GM12874 (cell line): ENCODE results near the gene MAIP1.

Experiments
- TF ChIP-seq, protein P1 (sequence below): IDR thresholded peaks from 2 replicates; pipeline ENCODE4 v1.5.1; 2011; ENCODE audit warnings: low read depth, mild to moderate bottlenecking, control low read depth, low read length, moderate library complexity; ENCODE audit not compliant: insufficient read depth

The MAIP1 gene

DNA sequence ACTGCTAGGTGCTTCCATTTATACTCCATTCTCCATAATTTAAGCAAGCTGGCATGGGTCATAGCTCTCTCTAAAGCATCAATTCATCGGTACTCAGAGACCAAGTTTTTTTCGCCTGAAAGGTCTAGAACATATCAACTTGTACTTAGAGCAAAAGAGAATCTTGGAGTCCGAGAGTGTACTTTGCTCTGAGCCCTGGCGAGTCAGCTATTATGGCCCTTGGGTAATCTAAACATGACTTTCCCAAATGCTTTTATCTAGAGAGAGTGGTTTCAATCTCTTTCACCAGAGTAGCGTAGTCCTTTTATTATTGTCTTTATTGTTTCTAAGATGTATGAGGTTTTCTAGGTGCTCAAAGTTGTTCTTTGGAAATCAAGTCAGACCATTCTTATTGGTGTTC lies 34.4 kb downstream of the MAIP1 start:
- TF ChIP-seq, protein P1, sequence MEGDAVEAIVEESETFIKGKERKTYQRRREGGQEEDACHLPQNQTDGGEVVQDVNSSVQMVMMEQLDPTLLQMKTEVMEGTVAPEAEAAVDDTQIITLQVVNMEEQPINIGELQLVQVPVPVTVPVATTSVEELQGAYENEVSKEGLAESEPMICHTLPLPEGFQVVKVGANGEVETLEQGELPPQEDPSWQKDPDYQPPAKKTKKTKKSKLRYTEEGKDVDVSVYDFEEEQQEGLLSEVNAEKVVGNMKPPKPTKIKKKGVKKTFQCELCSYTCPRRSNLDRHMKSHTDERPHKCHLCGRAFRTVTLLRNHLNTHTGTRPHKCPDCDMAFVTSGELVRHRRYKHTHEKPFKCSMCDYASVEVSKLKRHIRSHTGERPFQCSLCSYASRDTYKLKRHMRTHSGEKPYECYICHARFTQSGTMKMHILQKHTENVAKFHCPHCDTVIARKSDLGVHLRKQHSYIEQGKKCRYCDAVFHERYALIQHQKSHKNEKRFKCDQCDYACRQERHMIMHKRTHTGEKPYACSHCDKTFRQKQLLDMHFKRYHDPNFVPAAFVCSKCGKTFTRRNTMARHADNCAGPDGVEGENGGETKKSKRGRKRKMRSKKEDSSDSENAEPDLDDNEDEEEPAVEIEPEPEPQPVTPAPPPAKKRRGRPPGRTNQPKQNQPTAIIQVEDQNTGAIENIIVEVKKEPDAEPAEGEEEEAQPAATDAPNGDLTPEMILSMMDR: no peak

DNA sequence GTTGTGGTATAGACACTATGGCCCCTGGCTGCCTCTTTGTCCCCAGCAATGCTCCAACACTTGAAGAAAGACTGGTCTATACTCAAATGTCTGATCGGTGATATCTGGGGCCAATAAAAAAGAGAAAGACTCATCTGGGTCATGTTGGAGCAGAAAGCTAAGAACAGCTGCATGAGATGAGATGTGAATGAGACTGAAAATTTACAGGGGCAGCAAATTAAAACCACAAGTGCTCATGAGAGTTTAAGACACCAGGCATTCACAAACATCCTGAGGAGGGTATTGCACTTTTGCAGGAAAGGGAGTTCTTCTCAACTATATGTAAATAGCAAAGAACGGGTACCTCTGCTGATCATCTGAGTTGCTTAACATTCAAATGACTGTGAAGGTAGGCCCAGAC lies 36.3 kb downstream of the MAIP1 start:
- TF ChIP-seq, protein P1: no peak

DNA sequence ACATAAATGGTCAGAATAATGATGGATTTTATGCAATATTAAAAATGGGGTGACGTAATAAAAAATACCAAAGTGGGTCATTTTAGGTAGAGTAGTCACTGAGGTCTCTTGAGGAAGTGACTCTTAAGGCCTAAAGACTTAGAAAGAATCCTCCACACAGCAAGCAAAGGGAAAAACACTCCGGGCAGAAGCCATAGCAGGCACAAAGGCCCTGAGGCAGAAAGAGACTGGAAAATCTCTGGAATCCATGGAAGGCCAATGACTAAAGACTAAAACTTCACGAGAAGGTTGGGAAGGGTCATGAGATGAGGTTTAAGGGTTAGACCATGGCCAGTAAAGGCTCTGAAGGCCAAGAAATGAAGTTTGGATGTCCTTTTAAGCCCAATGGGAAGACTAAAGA lies 36.9 kb downstream of the MAIP1 start:
- TF ChIP-seq, protein P1: no peak

DNA sequence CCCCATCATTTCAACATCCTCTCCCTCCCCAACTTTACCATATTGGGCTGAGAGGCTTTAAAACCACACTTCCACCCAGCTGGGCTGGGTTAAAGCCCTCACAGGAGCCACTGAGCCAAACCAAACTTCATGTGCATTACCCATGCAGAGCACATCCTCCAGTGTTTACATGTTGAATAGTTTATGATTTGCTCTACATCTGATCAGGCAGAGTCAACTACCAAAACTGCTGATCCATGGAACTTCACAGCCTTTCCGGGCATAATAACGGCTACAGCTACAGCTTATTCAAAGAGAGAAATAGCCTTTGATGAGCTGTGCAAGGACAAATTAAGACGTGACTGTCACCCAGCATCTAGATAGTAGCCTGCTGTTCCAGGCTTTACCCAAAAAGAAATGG lies 39.0 kb downstream of the MAIP1 start:
- TF ChIP-seq, protein P1: no peak

DNA sequence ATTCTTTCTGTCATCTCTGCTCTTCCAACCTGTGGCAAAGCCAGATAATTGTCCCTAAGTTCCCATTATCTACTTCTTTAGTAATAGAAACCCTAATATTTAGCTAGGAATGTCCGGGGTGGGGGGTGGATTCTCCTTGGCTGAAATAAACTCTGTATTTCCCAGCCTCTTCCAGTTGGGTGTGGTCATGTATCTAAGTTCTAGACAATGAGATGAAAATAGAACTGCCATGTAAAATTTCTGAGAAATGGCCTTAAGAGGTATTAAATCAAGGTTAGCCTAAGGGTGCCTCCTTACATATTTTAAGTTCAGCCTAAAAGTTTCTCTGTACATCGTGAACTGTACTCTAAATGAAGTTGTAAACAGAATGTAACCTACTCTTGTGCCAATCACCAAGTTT lies 39.5 kb downstream of the MAIP1 start:
- TF ChIP-seq, protein P1: no peak

DNA sequence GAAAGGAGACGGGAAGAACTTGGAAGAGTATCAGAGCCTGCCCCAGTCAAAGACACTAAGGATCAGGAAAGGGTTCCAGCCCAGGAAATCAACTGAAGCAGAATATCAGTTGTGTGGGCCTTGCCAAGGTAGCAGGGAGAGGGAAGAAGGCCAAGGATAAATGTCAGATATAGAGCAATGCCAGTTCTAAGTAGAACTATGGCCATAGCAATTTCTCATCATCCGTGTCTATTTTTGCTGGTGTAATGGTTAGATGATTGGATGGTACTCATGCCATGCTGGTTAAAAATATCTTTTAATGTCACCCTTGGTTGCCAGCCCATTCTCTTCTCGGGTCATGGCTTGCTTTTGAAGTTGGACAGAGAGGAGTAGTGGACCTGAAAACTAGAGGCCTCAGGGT lies 41.9 kb downstream of the MAIP1 start:
- TF ChIP-seq, protein P1: no peak

DNA sequence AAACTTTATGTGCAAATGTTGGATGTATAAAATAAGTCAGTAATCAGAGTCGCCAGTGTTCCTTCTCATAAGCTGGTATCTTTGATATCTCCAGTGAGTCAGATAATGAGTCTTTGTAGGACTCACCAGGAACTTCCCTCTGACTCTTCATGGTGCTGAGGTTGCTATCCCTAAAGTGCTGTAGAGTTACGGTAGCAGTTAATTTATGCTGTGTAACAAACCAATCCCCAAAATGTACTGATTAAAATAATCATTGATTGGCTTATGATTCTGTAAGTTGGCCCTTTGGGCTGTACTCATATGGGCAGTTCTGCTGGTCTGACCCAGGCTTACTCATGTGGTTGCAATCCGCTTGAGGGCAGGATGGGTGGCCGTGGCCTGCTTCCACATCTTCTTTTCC lies 43.8 kb downstream of the MAIP1 start:
- TF ChIP-seq, protein P1: no peak

DNA sequence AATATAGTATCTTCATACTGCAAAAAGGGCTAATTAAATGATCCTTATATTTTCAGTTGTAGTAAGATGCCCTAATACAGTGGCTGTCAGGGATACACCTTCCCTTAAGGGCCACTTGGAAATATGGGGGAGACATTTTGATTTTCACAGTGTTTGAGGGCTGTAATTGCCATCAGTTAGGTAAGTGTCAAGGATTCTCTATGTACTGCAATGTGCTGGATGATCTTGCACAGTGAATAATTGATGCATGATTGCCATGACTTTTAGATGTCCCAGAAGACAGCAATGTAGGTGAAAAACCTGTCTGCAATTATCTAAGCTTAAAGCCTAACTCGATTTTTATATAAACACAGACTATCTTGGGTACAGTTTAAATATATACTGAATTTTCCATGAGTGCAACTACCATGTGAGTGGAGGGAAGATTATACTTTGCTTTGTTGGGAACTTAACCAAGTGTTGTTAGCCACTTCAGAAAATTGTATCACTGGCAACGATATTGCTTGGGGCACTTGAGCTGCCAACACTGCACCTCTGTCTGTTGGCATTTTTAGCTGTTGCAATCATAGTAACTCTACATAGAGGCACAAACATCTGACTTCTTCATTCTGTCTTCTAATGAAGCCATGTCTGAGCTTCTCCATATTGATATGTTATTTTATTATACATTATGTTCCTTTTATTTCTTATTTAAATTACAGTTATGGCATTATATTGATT lies 45.2 kb downstream of the MAIP1 start:
- TF ChIP-seq, protein P1: no peak
